GM10266 (cell line): Measurements from ENCODE around the gene MTHFD1L.

ENCODE experiments used
- DNase-seq: peaks from one replicate; pipeline ENCODE4 v3.0.0; 2012; ENCODE audit errors: extremely low spot score
- CTCF ChIP-seq: IDR thresholded peaks from 2 replicates; pipeline ENCODE4 v1.5.1; 2012; ENCODE audit warnings: mild to moderate bottlenecking, low read depth; ENCODE audit not compliant: control insufficient read depth, insufficient read depth; ENCODE audit errors: missing control alignments

The MTHFD1L gene

GRCh38 chr6:150915131-150915879 is 49.8 kb downstream of the MTHFD1L start:
- no peak for DNase-seq
- no peak for TF ChIP-seq CTCF

DNA sequence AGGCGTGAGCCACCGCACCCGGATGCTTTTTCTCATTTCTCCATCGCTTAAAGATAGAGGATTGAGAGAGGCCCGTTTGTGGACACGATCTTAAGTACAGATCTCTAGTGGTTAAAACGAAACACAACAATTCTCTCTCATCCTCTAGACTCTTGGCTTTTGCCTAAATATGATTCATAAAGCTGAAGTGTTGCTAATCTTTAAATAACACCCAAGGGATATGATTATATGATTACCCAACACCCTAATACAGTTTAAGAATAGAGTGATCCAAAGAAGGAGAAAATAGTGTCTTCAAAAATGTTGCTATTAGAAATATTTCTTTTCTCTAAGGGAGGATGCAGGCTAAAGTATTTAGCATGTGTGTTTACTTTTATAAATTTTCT is 50.4 kb downstream of the MTHFD1L start:
- no peak for TF ChIP-seq CTCF
- no peak for DNase-seq

- TF ChIP-seq CTCF, result no peak
- no peak for DNase-seq
Observed at GRCh38 chr6:150919938-150920337, 54.4 kb downstream of the MTHFD1L start.

DNA sequence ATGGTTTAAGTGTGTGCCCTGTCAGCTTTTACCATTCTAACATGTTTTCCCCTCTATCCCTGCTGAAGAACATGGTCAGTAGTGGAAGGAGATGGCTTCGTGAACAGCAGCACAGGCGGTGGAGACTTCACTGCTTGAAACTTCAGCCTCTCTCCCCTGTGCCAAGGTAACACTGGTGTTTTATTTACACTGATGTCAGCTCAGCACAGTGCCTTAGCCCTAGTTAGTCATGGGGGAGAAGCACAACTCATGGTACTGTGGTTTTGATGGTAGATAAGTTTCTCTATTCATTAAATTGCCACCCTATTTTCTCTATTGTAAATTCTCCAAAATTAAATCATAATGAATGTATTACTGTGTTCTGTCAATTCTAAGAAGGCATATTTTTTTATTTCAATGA is 56.6 kb downstream of the MTHFD1L start:
- no peak for TF ChIP-seq CTCF
- no peak for DNase-seq

- DNase-seq, result no peak
Observed at GRCh38 chr6:150924808-150925589, 59.5 kb downstream of the MTHFD1L start.

DNA sequence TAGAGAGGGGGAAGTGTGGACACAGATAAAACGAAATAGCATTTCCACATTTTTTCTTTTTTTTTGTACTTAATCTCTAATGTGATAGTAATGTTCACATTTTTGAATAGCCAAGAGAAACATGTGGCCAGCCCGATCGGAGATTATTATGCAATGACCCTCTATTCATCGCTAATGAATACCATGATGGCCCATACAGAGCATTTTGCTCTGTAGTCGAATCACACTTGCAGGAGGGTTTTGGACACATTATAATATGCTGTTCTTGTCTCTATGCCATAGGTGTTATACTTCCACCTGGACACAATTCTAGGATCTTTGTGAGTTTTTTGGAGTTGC is 60.1 kb downstream of the MTHFD1L start:
- no peak for TF ChIP-seq CTCF

More at GRCh38 chr6:150924808-150925589, 59.5 kb downstream of the MTHFD1L start:
- TF ChIP-seq CTCF, result peak; percentile 2

GRCh38 chr6:150925976-150926375 is 60.5 kb downstream of the MTHFD1L start:
- TF ChIP-seq CTCF, result no peak
- DNase-seq, result no peak

More for the DNA sequence above, 60.1 kb downstream of the MTHFD1L start:
- DNase-seq, result no peak
